Loucy (cell line): Measurements from ENCODE around the gene OR6P1.

Experiments used
- H2AFZ ChIP-seq: fragments of 200-600 bp; sonication (generic); 2 replicates; pipeline ENCODE4 v1.6.0; 2016; ENCODE audit warnings: antibody characterized with exemption, mild to moderate bottlenecking, low read length, moderate library complexity
- H3F3A ChIP-seq: fragments of 200-600 bp; 2 replicates; pipeline ENCODE4 v1.6.0; 2016; ENCODE audit warnings: antibody characterized with exemption, low read depth, mild to moderate bottlenecking
- H3K27me3 ChIP-seq: fragments of 200-600 bp; sonication (generic); 2 replicates; pipeline ENCODE4 v1.6.1; 2014; ENCODE audit warnings: low read length, mild to moderate bottlenecking; ENCODE audit not compliant: insufficient read depth, poor library complexity, severe bottlenecking
- H3K36me3 ChIP-seq: fragments of 200-600 bp; sonication (generic); 2 replicates; pipeline ENCODE4 v1.6.1; 2016; ENCODE audit warnings: low read length; ENCODE audit not compliant: insufficient read depth
- H3K4me1 ChIP-seq: fragments of 200-600 bp; sonication (generic); 2 replicates; pipeline ENCODE4 v1.5.1; 2014; ENCODE audit warnings: low read length, mild to moderate bottlenecking; ENCODE audit not compliant: insufficient read depth, poor library complexity, severe bottlenecking
- H3K4me2 ChIP-seq: fragments of 200-600 bp; sonication (generic); 2 replicates; pipeline ENCODE4 v1.6.0; 2014; ENCODE audit warnings: antibody characterized with exemption, low read length, low read depth, mild to moderate bottlenecking; ENCODE audit not compliant: poor library complexity, severe bottlenecking
- H3K4me3 ChIP-seq: fragments of 200-600 bp; sonication (generic); 2 replicates; pipeline ENCODE4 v1.5.1; 2014; ENCODE audit warnings: low read length, mild to moderate bottlenecking, mixed read lengths; ENCODE audit not compliant: poor library complexity, severe bottlenecking
- H3K79me2 ChIP-seq: fragments of 200-600 bp; sonication (generic); 2 replicates; pipeline ENCODE4 v1.6.1; 2014; ENCODE audit warnings: low read length; ENCODE audit not compliant: insufficient read depth
- H3K9ac ChIP-seq: fragments of 200-600 bp; sonication (generic); 2 replicates; pipeline ENCODE4 v1.6.0; 2014; ENCODE audit warnings: mild to moderate bottlenecking, low read depth, low read length, moderate library complexity; ENCODE audit not compliant: poor library complexity, severe bottlenecking
- H3K9me2 ChIP-seq: fragments of 200-600 bp; sonication (generic); replicated peaks from 2 replicates; pipeline ENCODE4 v1.6.1; 2016; ENCODE audit warnings: low read depth, low read length, mixed read lengths
- H3K9me3 ChIP-seq: fragments of 200-600 bp; sonication (generic); 2 replicates; pipeline ENCODE4 v1.6.1; 2014; ENCODE audit warnings: mild to moderate bottlenecking, antibody characterized with exemption, low read length, low read depth; ENCODE audit not compliant: insufficient read depth
- H4K20me1 ChIP-seq: fragments of 200-600 bp; sonication (generic); 2 replicates; pipeline ENCODE4 v1.6.0; 2014; ENCODE audit warnings: antibody characterized with exemption, low read length, mild to moderate bottlenecking; ENCODE audit not compliant: insufficient read depth, poor library complexity, severe bottlenecking
- CTCF ChIP-seq: fragments of 200-600 bp; sonication (generic); conservative IDR thresholded peaks from 2 replicates; pipeline ENCODE4 v1.5.1; 2014; ENCODE audit warnings: mild to moderate bottlenecking, antibody characterized with exemption, low read length
- EZH2phosphoT487 ChIP-seq: fragments of 200-600 bp; IDR thresholded peaks from 2 replicates; pipeline ENCODE4 v1.6.1; 2018; ENCODE audit warnings: antibody characterized with exemption, mild to moderate bottlenecking, moderate library complexity, borderline replicate concordance

OR6P1 gene

GRCh38 chr1:158520955-158521665 lies 49.3 kb downstream of the OR6P1 start:
- no peaks in the 10 kb centered on the region for H3K9me3 ChIP-seq
- H3K36me3 ChIP-seq = no peaks in the 10 kb centered on the region
- H3K79me2 ChIP-seq = no peaks in the 10 kb centered on the region
- no peak overlapping the region for H2AFZ ChIP-seq
- H3F3A ChIP-seq = no peaks in the 10 kb centered on the region
- TF ChIP-seq CTCF (no peak), EZH2phosphoT487 (no peak)
- no peaks in the 10 kb centered on the region for H3K27me3 ChIP-seq
- no peaks in the 10 kb centered on the region for H3K4me1 ChIP-seq
- H3K9ac ChIP-seq = no peak overlapping the region
- no peaks in the 10 kb centered on the region for H4K20me1 ChIP-seq
- no peak overlapping the region for H3K4me3 ChIP-seq
- no peak overlapping the region for H3K4me2 ChIP-seq
- H3K9me2 ChIP-seq = no peaks in the 10 kb centered on the region

GRCh38 chr1:158520021-158520420 lies 50.4 kb downstream of the OR6P1 start:
- Histone ChIP-seq H3K4me3 (no peak overlapping the region), H3K36me3 (no peaks in the 10 kb centered on the region), H3K4me1 (no peaks in the 10 kb centered on the region), H3F3A (no peaks in the 10 kb centered on the region), H3K27me3 (no peaks in the 10 kb centered on the region), H3K4me2 (no peak overlapping the region), H3K9ac (no peak overlapping the region), H4K20me1 (no peaks in the 10 kb centered on the region), H3K9me3 (no peaks in the 10 kb centered on the region), H3K79me2 (no peaks in the 10 kb centered on the region), H2AFZ (no peak overlapping the region), H3K9me2 (no peaks in the 10 kb centered on the region)
- TF ChIP-seq CTCF (no peak), EZH2phosphoT487 (no peak)

GRCh38 chr1:158516966-158517365 lies 53.4 kb downstream of the OR6P1 start:
- Histone ChIP-seq H3K27me3 (no peaks in the 10 kb centered on the region), H3K4me1 (no peaks in the 10 kb centered on the region), H3K9me2 (no peaks in the 10 kb centered on the region), H3K9ac (no peak overlapping the region), H3K4me2 (no peak overlapping the region), H3K4me3 (no peak overlapping the region), H3K9me3 (no peaks in the 10 kb centered on the region), H3F3A (no peaks in the 10 kb centered on the region), H3K79me2 (no peaks in the 10 kb centered on the region), H3K36me3 (no peaks in the 10 kb centered on the region), H2AFZ (no peak overlapping the region), H4K20me1 (no peaks in the 10 kb centered on the region)
- TF ChIP-seq EZH2phosphoT487 (no peak), CTCF (no peak)
